GM23338 (cell line): ENCODE measurements around the gene NLRP5. TPM values are rescaled to one million over a fixed set of nuclear protein-coding genes. Genes with fewer than 3 reads are reported as not detected.

Experiments used
- ATAC-seq: fragments of 200-7000 bp; cut with Tn5 transposase; 3 replicates; pipeline ENCODE4 v1.9.1; 2020
- DNase-seq: peaks from one replicate; pipeline ENCODE4 v3.0.0-alpha.2; 2015; ENCODE audit warnings: low spot score
- H2AFZ ChIP-seq: fragments of 200-600 bp; sonication (generic); 2 replicates; pipeline ENCODE4 v1.8.0; 2016; ENCODE audit warnings: antibody characterized with exemption, mild to moderate bottlenecking, moderate library complexity
- H3F3A ChIP-seq: fragments of 200-600 bp; sonication (generic); replicated peaks from 2 replicates; pipeline ENCODE4 v1.8.0; 2017; ENCODE audit warnings: antibody characterized with exemption, mixed run types, low read depth
- H3K27ac ChIP-seq: fragments of 200-600 bp; sonication (generic); 2 replicates; pipeline ENCODE4 v1.6.1; 2016; ENCODE audit warnings: low read depth
- H3K27me3 ChIP-seq: fragments of 200-600 bp; sonication (generic); 2 replicates; pipeline ENCODE4 v1.8.0; 2016; ENCODE audit warnings: mild to moderate bottlenecking, mixed run types, moderate library complexity; ENCODE audit not compliant: insufficient read depth
- H3K36me3 ChIP-seq: fragments of 200-600 bp; sonication (generic); 2 replicates; pipeline ENCODE4 v1.8.0; 2016; ENCODE audit warnings: mild to moderate bottlenecking; ENCODE audit not compliant: insufficient read depth
- H3K4me1 ChIP-seq: fragments of 200-600 bp; sonication (generic); 2 replicates; pipeline ENCODE4 v1.8.0; 2016; ENCODE audit warnings: mild to moderate bottlenecking, moderate library complexity; ENCODE audit not compliant: insufficient read depth
- H3K4me2 ChIP-seq: fragments of 200-600 bp; sonication (generic); 2 replicates; pipeline ENCODE4 v1.7.1; 2017; ENCODE audit warnings: mixed run types
- H3K4me3 ChIP-seq: fragments of 200-600 bp; sonication (generic); 2 replicates; pipeline ENCODE4 v1.6.1; 2016; ENCODE audit warnings: mixed run types
- H3K79me2 ChIP-seq: fragments of 200-600 bp; sonication (generic); replicated peaks from 2 replicates; pipeline ENCODE4 v1.8.0; 2017; ENCODE audit warnings: mild to moderate bottlenecking; ENCODE audit not compliant: insufficient read depth
- H3K9me2 ChIP-seq: fragments of 200-600 bp; sonication (generic); 2 replicates; pipeline ENCODE4 v1.8.0; 2017; ENCODE audit not compliant: insufficient read depth
- H4K20me1 ChIP-seq: fragments of 200-600 bp; sonication (generic); replicated peaks from 2 replicates; pipeline ENCODE4 v1.8.0; 2017; ENCODE audit warnings: mild to moderate bottlenecking; ENCODE audit not compliant: insufficient read depth
- H3K27ac Mint-ChIP-seq: 2 replicates; pipeline ENCODE4 v1.8.0; 2020; ENCODE audit warnings: inconsistent platforms, mild to moderate bottlenecking, moderate library complexity, mixed read lengths
- H3K27me3 Mint-ChIP-seq: 3 replicates; pipeline ENCODE4 v1.8.0; 2022; ENCODE audit warnings: low read depth, mild to moderate bottlenecking, moderate library complexity, mixed read lengths, inconsistent platforms; ENCODE audit not compliant: insufficient read depth, poor library complexity
- H3K36me3 Mint-ChIP-seq: 3 replicates; pipeline ENCODE4 v1.8.0; 2021; ENCODE audit warnings: low read depth, mild to moderate bottlenecking, inconsistent platforms, moderate library complexity, mixed read lengths
- H3K4me1 Mint-ChIP-seq: 3 replicates; pipeline ENCODE4 v1.8.0; 2020; ENCODE audit warnings: mild to moderate bottlenecking, inconsistent platforms, mixed read lengths
- H3K4me3 Mint-ChIP-seq: 3 replicates; pipeline ENCODE4 v1.8.0; 2021; ENCODE audit warnings: moderate library complexity, mild to moderate bottlenecking, inconsistent platforms, mixed read lengths
- H3K9me3 Mint-ChIP-seq: 3 replicates; pipeline ENCODE4 v1.8.0; 2020; ENCODE audit warnings: moderate library complexity, mild to moderate bottlenecking, inconsistent platforms, mixed read lengths
- CREB1 ChIP-seq: fragments of 250-450 bp; sonication (Bioruptor Pico); IDR thresholded peaks from 2 replicates; pipeline ENCODE4 v1.5.0; 2020; ENCODE audit warnings: low read depth, mild to moderate bottlenecking, moderate library complexity
- EZH2 ChIP-seq: fragments of 200-600 bp; sonication (generic); IDR thresholded peaks from one replicate; pipeline ENCODE4 v1.8.0; 2017; ENCODE audit warnings: antibody characterized with exemption, mild to moderate bottlenecking, low read depth; ENCODE audit not compliant: unreplicated experiment
- EZH2phosphoT487 ChIP-seq: fragments of 200-600 bp; sonication (generic); IDR thresholded peaks from one replicate; pipeline ENCODE4 v1.8.1; 2018; ENCODE audit warnings: antibody characterized with exemption; ENCODE audit not compliant: unreplicated experiment
- JUNB ChIP-seq: IDR thresholded peaks from one replicate; pipeline ENCODE4 v1.6.1; 2016; ENCODE audit warnings: antibody characterized with exemption; ENCODE audit not compliant: unreplicated experiment
- NANOG ChIP-seq: IDR thresholded peaks from 2 replicates; pipeline ENCODE4 v1.6.1; 2016; ENCODE audit warnings: antibody characterized with exemption, borderline replicate concordance
- POLR2AphosphoS5 ChIP-seq: IDR thresholded peaks from 2 replicates; pipeline ENCODE4 v1.6.1; 2016; ENCODE audit warnings: antibody characterized with exemption, low read depth
- STAT1 ChIP-seq: IDR thresholded peaks from one replicate; pipeline ENCODE4 v1.6.1; 2016; ENCODE audit warnings: antibody characterized with exemption; ENCODE audit not compliant: unreplicated experiment
- ZNF114 ChIP-seq: fragments of 250-450 bp; sonication (Bioruptor Pico); IDR thresholded peaks from 2 replicates; pipeline ENCODE4 v1.5.0; 2020; ENCODE audit warnings: mild to moderate bottlenecking, moderate library complexity
- ZNF331 ChIP-seq: fragments of 250-450 bp; sonication (Bioruptor Pico); IDR thresholded peaks from 2 replicates; pipeline ENCODE4 v1.5.0; 2020; ENCODE audit warnings: low read depth, mild to moderate bottlenecking, moderate library complexity
- polyA plus RNA-seq: library from polyadenylated mRNA; unstranded; fragments of >200 nt; fragmentation: Nextera tagmentation; extraction: Ambion mirVana; gene quantifications from 2 replicates; pipeline ENCODE4 v1.2.1, GENCODE V29; 2016
- total RNA-seq: library from RNA; depleted of rRNA; stranded (reverse); fragments of >200 nt; shearing (Covaris generic); gene quantifications from 2 replicates; pipeline ENCODE4 v1.2.3, GENCODE V29; 2014
- TF ChIP-seq, protein P1 (sequence below), 2 experiments: fragments of 200-600 bp in 1 of 2; sonication (generic) in 1 of 2; conservative IDR thresholded peaks; 2 replicates each; pipeline versions ENCODE4 v1.5.1 to v1.6.1; 2016 to 2017; ENCODE audit warnings: antibody characterized with exemption in 2 of 2, low read depth in 2 of 2, mild to moderate bottlenecking in 2 of 2, moderate library complexity in 1 of 2
- TF ChIP-seq, protein P2 (sequence below): IDR thresholded peaks from 2 replicates; pipeline ENCODE4 v1.6.1; 2016; ENCODE audit warnings: antibody characterized with exemption
- TF ChIP-seq, protein P3 (sequence below): fragments of 250-450 bp; sonication (Bioruptor Pico); IDR thresholded peaks from 2 replicates; pipeline ENCODE4 v1.5.0; 2020; ENCODE audit warnings: mild to moderate bottlenecking, moderate library complexity
- TF ChIP-seq, protein P4 (sequence below): IDR thresholded peaks from one replicate; pipeline ENCODE4 v1.6.1; 2018; ENCODE audit warnings: antibody characterized with exemption; ENCODE audit not compliant: unreplicated experiment

NLRP5 gene
- total and polyA plus RNA-seq, 2 experiments from 2014 or later: not detected

DNA sequence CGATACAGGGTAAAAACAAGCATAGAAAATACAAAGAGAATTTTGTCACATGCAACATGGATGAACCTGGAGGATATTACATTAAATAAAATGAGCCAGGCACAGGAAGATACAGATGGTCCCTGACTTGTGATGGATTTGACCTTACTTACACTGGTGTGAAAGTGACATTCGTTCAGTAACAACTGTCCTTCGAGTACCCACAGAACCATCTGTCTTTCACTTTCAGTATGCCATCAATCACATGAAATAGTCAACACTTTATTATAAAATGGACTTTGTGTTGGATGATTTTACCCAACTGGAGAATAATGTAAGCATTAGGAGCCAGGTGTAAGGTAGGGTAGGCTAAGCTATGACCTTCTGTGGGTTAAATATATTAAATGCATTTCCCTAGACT, 83.1 kb downstream of the NLRP5 start:
- Mint-ChIP-seq H3K4me3 (no peak overlapping the region), H3K27me3 (peaks cover 6% of the 10 kb centered on the region)
- no peak for TF ChIP-seq JUNB
- TF ChIP-seq, protein P1, sequence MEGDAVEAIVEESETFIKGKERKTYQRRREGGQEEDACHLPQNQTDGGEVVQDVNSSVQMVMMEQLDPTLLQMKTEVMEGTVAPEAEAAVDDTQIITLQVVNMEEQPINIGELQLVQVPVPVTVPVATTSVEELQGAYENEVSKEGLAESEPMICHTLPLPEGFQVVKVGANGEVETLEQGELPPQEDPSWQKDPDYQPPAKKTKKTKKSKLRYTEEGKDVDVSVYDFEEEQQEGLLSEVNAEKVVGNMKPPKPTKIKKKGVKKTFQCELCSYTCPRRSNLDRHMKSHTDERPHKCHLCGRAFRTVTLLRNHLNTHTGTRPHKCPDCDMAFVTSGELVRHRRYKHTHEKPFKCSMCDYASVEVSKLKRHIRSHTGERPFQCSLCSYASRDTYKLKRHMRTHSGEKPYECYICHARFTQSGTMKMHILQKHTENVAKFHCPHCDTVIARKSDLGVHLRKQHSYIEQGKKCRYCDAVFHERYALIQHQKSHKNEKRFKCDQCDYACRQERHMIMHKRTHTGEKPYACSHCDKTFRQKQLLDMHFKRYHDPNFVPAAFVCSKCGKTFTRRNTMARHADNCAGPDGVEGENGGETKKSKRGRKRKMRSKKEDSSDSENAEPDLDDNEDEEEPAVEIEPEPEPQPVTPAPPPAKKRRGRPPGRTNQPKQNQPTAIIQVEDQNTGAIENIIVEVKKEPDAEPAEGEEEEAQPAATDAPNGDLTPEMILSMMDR (conservative IDR thresholded peaks at IDR 0.05; ENCODE audit: low read depth in 2 of 2): no peak
- no peak for TF ChIP-seq EZH2phosphoT487
- TF ChIP-seq NANOG: no peak
- TF ChIP-seq CREB1 (CRISPR knock-in tag): no peak
- no peak for TF ChIP-seq ZNF114 (CRISPR knock-in tag)
- TF ChIP-seq, protein P2, sequence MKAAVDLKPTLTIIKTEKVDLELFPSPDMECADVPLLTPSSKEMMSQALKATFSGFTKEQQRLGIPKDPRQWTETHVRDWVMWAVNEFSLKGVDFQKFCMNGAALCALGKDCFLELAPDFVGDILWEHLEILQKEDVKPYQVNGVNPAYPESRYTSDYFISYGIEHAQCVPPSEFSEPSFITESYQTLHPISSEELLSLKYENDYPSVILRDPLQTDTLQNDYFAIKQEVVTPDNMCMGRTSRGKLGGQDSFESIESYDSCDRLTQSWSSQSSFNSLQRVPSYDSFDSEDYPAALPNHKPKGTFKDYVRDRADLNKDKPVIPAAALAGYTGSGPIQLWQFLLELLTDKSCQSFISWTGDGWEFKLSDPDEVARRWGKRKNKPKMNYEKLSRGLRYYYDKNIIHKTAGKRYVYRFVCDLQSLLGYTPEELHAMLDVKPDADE: no peak
- TF ChIP-seq, protein P3, sequence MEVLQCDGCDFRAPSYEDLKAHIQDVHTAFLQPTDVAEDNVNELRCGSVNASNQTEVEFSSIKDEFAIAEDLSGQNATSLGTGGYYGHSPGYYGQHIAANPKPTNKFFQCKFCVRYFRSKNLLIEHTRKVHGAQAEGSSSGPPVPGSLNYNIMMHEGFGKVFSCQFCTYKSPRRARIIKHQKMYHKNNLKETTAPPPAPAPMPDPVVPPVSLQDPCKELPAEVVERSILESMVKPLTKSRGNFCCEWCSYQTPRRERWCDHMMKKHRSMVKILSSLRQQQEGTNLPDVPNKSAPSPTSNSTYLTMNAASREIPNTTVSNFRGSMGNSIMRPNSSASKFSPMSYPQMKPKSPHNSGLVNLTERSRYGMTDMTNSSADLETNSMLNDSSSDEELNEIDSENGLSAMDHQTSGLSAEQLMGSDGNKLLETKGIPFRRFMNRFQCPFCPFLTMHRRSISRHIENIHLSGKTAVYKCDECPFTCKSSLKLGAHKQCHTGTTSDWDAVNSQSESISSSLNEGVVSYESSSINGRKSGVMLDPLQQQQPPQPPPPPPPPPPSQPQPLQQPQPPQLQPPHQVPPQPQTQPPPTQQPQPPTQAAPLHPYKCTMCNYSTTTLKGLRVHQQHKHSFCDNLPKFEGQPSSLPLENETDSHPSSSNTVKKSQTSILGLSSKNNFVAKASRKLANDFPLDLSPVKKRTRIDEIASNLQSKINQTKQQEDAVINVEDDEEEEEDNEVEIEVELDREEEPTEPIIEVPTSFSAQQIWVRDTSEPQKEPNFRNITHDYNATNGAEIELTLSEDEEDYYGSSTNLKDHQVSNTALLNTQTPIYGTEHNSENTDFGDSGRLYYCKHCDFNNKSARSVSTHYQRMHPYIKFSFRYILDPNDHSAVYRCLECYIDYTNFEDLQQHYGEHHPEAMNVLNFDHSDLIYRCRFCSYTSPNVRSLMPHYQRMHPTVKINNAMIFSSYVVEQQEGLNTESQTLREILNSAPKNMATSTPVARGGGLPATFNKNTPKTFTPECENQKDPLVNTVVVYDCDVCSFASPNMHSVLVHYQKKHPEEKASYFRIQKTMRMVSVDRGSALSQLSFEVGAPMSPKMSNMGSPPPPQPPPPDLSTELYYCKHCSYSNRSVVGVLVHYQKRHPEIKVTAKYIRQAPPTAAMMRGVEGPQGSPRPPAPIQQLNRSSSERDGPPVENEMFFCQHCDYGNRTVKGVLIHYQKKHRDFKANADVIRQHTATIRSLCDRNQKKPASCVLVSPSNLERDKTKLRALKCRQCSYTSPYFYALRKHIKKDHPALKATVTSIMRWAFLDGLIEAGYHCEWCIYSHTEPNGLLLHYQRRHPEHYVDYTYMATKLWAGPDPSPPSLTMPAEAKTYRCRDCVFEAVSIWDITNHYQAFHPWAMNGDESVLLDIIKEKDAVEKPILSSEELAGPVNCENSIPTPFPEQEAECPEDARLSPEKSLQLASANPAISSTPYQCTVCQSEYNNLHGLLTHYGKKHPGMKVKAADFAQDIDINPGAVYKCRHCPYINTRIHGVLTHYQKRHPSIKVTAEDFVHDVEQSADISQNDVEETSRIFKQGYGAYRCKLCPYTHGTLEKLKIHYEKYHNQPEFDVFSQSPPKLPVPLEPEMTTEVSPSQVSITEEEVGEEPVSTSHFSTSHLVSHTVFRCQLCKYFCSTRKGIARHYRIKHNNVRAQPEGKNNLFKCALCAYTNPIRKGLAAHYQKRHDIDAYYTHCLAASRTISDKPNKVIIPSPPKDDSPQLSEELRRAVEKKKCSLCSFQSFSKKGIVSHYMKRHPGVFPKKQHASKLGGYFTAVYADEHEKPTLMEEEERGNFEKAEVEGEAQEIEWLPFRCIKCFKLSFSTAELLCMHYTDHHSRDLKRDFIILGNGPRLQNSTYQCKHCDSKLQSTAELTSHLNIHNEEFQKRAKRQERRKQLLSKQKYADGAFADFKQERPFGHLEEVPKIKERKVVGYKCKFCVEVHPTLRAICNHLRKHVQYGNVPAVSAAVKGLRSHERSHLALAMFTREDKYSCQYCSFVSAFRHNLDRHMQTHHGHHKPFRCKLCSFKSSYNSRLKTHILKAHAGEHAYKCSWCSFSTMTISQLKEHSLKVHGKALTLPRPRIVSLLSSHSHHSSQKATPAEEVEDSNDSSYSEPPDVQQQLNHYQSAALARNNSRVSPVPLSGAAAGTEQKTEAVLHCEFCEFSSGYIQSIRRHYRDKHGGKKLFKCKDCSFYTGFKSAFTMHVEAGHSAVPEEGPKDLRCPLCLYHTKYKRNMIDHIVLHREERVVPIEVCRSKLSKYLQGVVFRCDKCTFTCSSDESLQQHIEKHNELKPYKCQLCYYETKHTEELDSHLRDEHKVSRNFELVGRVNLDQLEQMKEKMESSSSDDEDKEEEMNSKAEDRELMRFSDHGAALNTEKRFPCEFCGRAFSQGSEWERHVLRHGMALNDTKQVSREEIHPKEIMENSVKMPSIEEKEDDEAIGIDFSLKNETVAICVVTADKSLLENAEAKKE (CRISPR knock-in tag): no peak
- TF ChIP-seq POLR2AphosphoS5: no peak
- TF ChIP-seq EZH2: no peak
- TF ChIP-seq, protein P4, sequence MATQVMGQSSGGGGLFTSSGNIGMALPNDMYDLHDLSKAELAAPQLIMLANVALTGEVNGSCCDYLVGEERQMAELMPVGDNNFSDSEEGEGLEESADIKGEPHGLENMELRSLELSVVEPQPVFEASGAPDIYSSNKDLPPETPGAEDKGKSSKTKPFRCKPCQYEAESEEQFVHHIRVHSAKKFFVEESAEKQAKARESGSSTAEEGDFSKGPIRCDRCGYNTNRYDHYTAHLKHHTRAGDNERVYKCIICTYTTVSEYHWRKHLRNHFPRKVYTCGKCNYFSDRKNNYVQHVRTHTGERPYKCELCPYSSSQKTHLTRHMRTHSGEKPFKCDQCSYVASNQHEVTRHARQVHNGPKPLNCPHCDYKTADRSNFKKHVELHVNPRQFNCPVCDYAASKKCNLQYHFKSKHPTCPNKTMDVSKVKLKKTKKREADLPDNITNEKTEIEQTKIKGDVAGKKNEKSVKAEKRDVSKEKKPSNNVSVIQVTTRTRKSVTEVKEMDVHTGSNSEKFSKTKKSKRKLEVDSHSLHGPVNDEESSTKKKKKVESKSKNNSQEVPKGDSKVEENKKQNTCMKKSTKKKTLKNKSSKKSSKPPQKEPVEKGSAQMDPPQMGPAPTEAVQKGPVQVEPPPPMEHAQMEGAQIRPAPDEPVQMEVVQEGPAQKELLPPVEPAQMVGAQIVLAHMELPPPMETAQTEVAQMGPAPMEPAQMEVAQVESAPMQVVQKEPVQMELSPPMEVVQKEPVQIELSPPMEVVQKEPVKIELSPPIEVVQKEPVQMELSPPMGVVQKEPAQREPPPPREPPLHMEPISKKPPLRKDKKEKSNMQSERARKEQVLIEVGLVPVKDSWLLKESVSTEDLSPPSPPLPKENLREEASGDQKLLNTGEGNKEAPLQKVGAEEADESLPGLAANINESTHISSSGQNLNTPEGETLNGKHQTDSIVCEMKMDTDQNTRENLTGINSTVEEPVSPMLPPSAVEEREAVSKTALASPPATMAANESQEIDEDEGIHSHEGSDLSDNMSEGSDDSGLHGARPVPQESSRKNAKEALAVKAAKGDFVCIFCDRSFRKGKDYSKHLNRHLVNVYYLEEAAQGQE: no peak
- no peak for TF ChIP-seq ZNF331 (CRISPR knock-in tag)
- TF ChIP-seq STAT1: no peak

More for the DNA sequence above, 83.1 kb downstream of the NLRP5 start:
- peaks cover 9% of the 10 kb centered on the region for H3K9me3 Mint-ChIP-seq
- H3F3A ChIP-seq: no peaks in the 10 kb centered on the region
- ATAC-seq (no peak), DNase-seq (no peak)
- no peaks in the 10 kb centered on the region for H3K79me2 ChIP-seq
- H3K4me1 ChIP-seq: no peaks in the 10 kb centered on the region
- H3K4me1 Mint-ChIP-seq: no peaks in the 10 kb centered on the region; the same call in 2 of the 3 replicates
- no peak overlapping the region for H3K27ac ChIP-seq
- no peaks in the 10 kb centered on the region for H4K20me1 ChIP-seq
- no peak overlapping the region for H2AFZ ChIP-seq
- H3K27me3 ChIP-seq: 0 out of 2 replicates have a peak, but pooled peaks cover 7% of the 10 kb centered on the region
- no peak overlapping the region for H3K27ac Mint-ChIP-seq
- H3K36me3 ChIP-seq: no peaks in the 10 kb centered on the region
- no peak overlapping the region for H3K4me3 ChIP-seq
- H3K36me3 Mint-ChIP-seq: no peaks in the 10 kb centered on the region
- no peak overlapping the region for H3K4me2 ChIP-seq
- H3K9me2 ChIP-seq: no peaks in the 10 kb centered on the region
